OCI-LY1 (cell line): ENCODE results near the gene KRTCAP3.
A peak's percentile ranks its signal among the peaks of the same experiment; 100 is the strongest.

Experiments
- H2AFZ ChIP-seq: fragments of 200-600 bp; sonication (generic), shearing (Covaris generic); 2 replicates; pipeline ENCODE4 v1.6.0; 2014; ENCODE audit warnings: antibody characterized with exemption, mild to moderate bottlenecking, low read length
- H3F3A ChIP-seq: fragments of 200-600 bp; sonication (generic), shearing (Covaris generic); 2 replicates; pipeline ENCODE4 v1.6.0; 2014; ENCODE audit warnings: mild to moderate bottlenecking, antibody characterized with exemption, low read length, moderate library complexity; ENCODE audit not compliant: insufficient read depth
- H3K27ac ChIP-seq: fragments of 200-600 bp; sonication (generic); 2 replicates; pipeline ENCODE4 v1.5.1; 2014; ENCODE audit warnings: low read length, mixed run types, mild to moderate bottlenecking, low read depth; ENCODE audit not compliant: poor library complexity, severe bottlenecking
- H3K27me3 ChIP-seq: fragments of 200-600 bp; sonication (generic); 2 replicates; pipeline ENCODE4 v1.6.0; 2014; ENCODE audit warnings: antibody characterized with exemption, mild to moderate bottlenecking, low read length, moderate library complexity; ENCODE audit not compliant: insufficient read depth
- H3K36me3 ChIP-seq: fragments of 200-600 bp; sonication (generic); 2 replicates; pipeline ENCODE4 v1.6.1; 2014; ENCODE audit warnings: mild to moderate bottlenecking, antibody characterized with exemption, low read length, moderate library complexity, mixed read lengths; ENCODE audit not compliant: insufficient read depth
- H3K4me1 ChIP-seq: fragments of 200-600 bp; sonication (generic); 2 replicates; pipeline ENCODE4 v1.5.1; 2014; ENCODE audit warnings: mild to moderate bottlenecking, low read length, moderate library complexity; ENCODE audit not compliant: insufficient read depth, severe bottlenecking
- H3K4me2 ChIP-seq: fragments of 200-600 bp; sonication (generic), shearing (Covaris generic); 2 replicates; pipeline ENCODE4 v1.6.1; 2014; ENCODE audit warnings: low read length
- H3K4me3 ChIP-seq: fragments of 200-600 bp; sonication (generic); 2 replicates; pipeline ENCODE4 v1.5.1; 2014; ENCODE audit warnings: low read length, low read depth, mild to moderate bottlenecking, mixed read lengths; ENCODE audit not compliant: poor library complexity, severe bottlenecking
- H3K79me2 ChIP-seq: fragments of 200-600 bp; shearing (Covaris generic); 2 replicates; pipeline ENCODE4 v1.6.1; 2016; ENCODE audit warnings: mixed run types, low read length, mixed read lengths; ENCODE audit not compliant: insufficient read depth
- H3K9ac ChIP-seq: fragments of 200-600 bp; sonication (generic), shearing (Covaris generic); 2 replicates; pipeline ENCODE4 v1.6.1; 2014; ENCODE audit warnings: mild to moderate bottlenecking, low read length, mixed read lengths
- H3K9me2 ChIP-seq: fragments of 200-600 bp; sonication (generic), shearing (Covaris generic); 2 replicates; pipeline ENCODE4 v1.6.1; 2014; ENCODE audit warnings: low read depth, mild to moderate bottlenecking, low read length, mixed read lengths
- H3K9me3 ChIP-seq: fragments of 200-600 bp; shearing (Covaris generic); 2 replicates; pipeline ENCODE4 v1.6.1; 2014; ENCODE audit warnings: low read length, mixed read lengths
- H4K20me1 ChIP-seq: fragments of 200-600 bp; sonication (generic), shearing (Covaris generic); 2 replicates; pipeline ENCODE4 v1.6.0; 2016; ENCODE audit warnings: mild to moderate bottlenecking, low read length; ENCODE audit not compliant: insufficient read depth
- CTCF ChIP-seq: fragments of 200-600 bp; sonication (generic), shearing (Covaris generic); IDR thresholded peaks from 2 replicates; pipeline ENCODE4 v1.5.1; 2017; ENCODE audit warnings: mild to moderate bottlenecking, antibody characterized with exemption, low read length, moderate library complexity, mixed read lengths
- EZH2 ChIP-seq: fragments of 200-600 bp; sonication (generic), shearing (Covaris generic); IDR thresholded peaks from 2 replicates; pipeline ENCODE4 v1.8.0; 2017; ENCODE audit warnings: borderline replicate concordance, mixed run types, mild to moderate bottlenecking, antibody characterized with exemption, low read length, moderate library complexity, mixed read lengths

KRTCAP3 gene

GRCh38 chr2:27441958-27442919 lies at the start of gene KRTCAP3:
Gene KRTCAP3, plus strand, starts transcription at chr2:27442381. Its CDS starts 32 bp downstream, at chr2:27442413.
- H3K79me2 ChIP-seq, result no peaks in the 10 kb centered on the region
- H3F3A ChIP-seq, result no peaks in the 10 kb centered on the region
- H3K27ac ChIP-seq, result peak within 1 kb of the TSS; percentile 41
- H3K4me2 ChIP-seq, result peak within 1 kb of the TSS; percentile 73
- peaks cover 17% of the 10 kb centered on the region for H3K4me1 ChIP-seq
- peak; percentile 29; the same call in 1 of the 2 replicates for TF ChIP-seq CTCF
- TF ChIP-seq EZH2, result no peak
- no peaks in the 10 kb centered on the region for H3K9me3 ChIP-seq
- H4K20me1 ChIP-seq, result no peaks in the 10 kb centered on the region
- H2AFZ ChIP-seq, result no peak within 1 kb of the TSS
- H3K4me3 ChIP-seq, result peak within 1 kb of the TSS; percentile 67
- H3K27me3 ChIP-seq, result no peaks in the 10 kb centered on the region
- peak within 1 kb of the TSS; percentile 76 for H3K9ac ChIP-seq
- no peaks in the 10 kb centered on the region for H3K9me2 ChIP-seq
- H3K36me3 ChIP-seq, result peaks cover 49% of the 10 kb centered on the region; the same call in 1 of the 2 replicates

GRCh38 chr2:27393225-27393624 lies 49.0 kb upstream of the KRTCAP3 start:
- peaks cover 86% of the 10 kb centered on the region for H3K79me2 ChIP-seq
- no peaks in the 10 kb centered on the region for H3K27me3 ChIP-seq
- no peaks in the 10 kb centered on the region for H3K9me2 ChIP-seq
- no peak overlapping the region for H3K4me3 ChIP-seq
- H3K4me1 ChIP-seq, result no peaks in the 10 kb centered on the region
- no peaks in the 10 kb centered on the region for H4K20me1 ChIP-seq
- H3F3A ChIP-seq, result no peaks in the 10 kb centered on the region
- no peak overlapping the region for H3K4me2 ChIP-seq
- TF ChIP-seq CTCF (no peak), EZH2 (no peak)
- H2AFZ ChIP-seq, result no peak overlapping the region
- H3K36me3 ChIP-seq, result peaks cover 31% of the 10 kb centered on the region
- H3K9me3 ChIP-seq, result no peaks in the 10 kb centered on the region
- no peak overlapping the region for H3K27ac ChIP-seq
- no peak overlapping the region for H3K9ac ChIP-seq

- Histone ChIP-seq H3K79me2 (peaks cover 97% of the 10 kb centered on the region), H3K9me2 (no peaks in the 10 kb centered on the region), H3K9me3 (no peaks in the 10 kb centered on the region), H2AFZ (no peak overlapping the region), H3K4me2 (no peak overlapping the region), H3K27me3 (no peaks in the 10 kb centered on the region), H3K4me3 (no peak overlapping the region), H3K36me3 (peaks cover 57% of the 10 kb centered on the region), H3K27ac (no peak overlapping the region), H3F3A (no peaks in the 10 kb centered on the region), H3K4me1 (no peaks in the 10 kb centered on the region), H3K9ac (no peak overlapping the region), H4K20me1 (no peaks in the 10 kb centered on the region)
- TF ChIP-seq EZH2 (no peak), CTCF (no peak)
These were observed 43.2 kb upstream of the KRTCAP3 start for GRCh38 chr2:27398962-27399361.
